Smooth muscle cell (in vitro differentiated cells): ENCODE results near the gene DNER. TPM values are rescaled to one million over a fixed set of nuclear protein-coding genes. Genes with fewer than 3 reads are reported as not detected.

Experiments used
- DNase-seq: peaks from one replicate; lab custom pipeline; 2025; ENCODE audit not compliant: unreplicated experiment; lab: John Stamatoyannopoulos, UW
- H2AFZ ChIP-seq: fragments of 200-600 bp; sonication (generic); 2 replicates; pipeline ENCODE4 v1.6.0; 2016; ENCODE audit warnings: antibody characterized with exemption, low read depth, mild to moderate bottlenecking
- H3F3A ChIP-seq: fragments of 200-600 bp; sonication (generic); 2 replicates; pipeline ENCODE4 v1.6.0; 2017; ENCODE audit warnings: antibody characterized with exemption, low read depth
- H3K27ac ChIP-seq: fragments of 200-600 bp; sonication (generic); 2 replicates; pipeline ENCODE4 v1.5.1; 2016; ENCODE audit warnings: low read depth, mild to moderate bottlenecking
- H3K27me3 ChIP-seq: fragments of 200-600 bp; sonication (generic); 2 replicates; pipeline ENCODE4 v1.6.1; 2016; ENCODE audit warnings: low read depth, mild to moderate bottlenecking
- H3K36me3 ChIP-seq: fragments of 200-600 bp; sonication (generic); 2 replicates; pipeline ENCODE4 v1.5.1; 2016; ENCODE audit warnings: low read depth
- H3K4me1 ChIP-seq: fragments of 200-600 bp; sonication (generic); 2 replicates; pipeline ENCODE4 v1.5.1; 2016; ENCODE audit warnings: low read depth
- H3K4me2 ChIP-seq: fragments of 200-600 bp; sonication (generic); 2 replicates; pipeline ENCODE4 v1.6.0; 2016; ENCODE audit warnings: mild to moderate bottlenecking
- H3K4me3 ChIP-seq: fragments of 200-600 bp; sonication (generic); 2 replicates; pipeline ENCODE4 v1.5.1; 2016; ENCODE audit warnings: mild to moderate bottlenecking
- H3K79me2 ChIP-seq: fragments of 200-600 bp; sonication (generic); 2 replicates; pipeline ENCODE4 v1.6.0; 2016; ENCODE audit warnings: low read depth, mild to moderate bottlenecking
- H3K9ac ChIP-seq: fragments of 200-600 bp; sonication (generic); 2 replicates; pipeline ENCODE4 v1.6.0; 2016; ENCODE audit warnings: low read depth
- H3K9me3 ChIP-seq: fragments of 200-600 bp; sonication (generic); replicated peaks from 2 replicates; pipeline ENCODE4 v1.5.1; 2016; ENCODE audit warnings: low read depth
- H4K20me1 ChIP-seq: fragments of 200-600 bp; sonication (generic); 2 replicates; pipeline ENCODE4 v1.6.0; 2016; ENCODE audit warnings: low read depth
- CTCF ChIP-seq: fragments of 200-600 bp; sonication (generic); IDR thresholded peaks from 2 replicates; pipeline ENCODE4 v1.5.1; 2017; ENCODE audit warnings: borderline replicate concordance, mild to moderate bottlenecking, antibody characterized with exemption; ENCODE audit not compliant: insufficient read depth, poor library complexity, severe bottlenecking
- WGBS: methylation state at CpG from one replicate; pipeline ENCODE4 v1.1.7; 2016; ENCODE audit warnings: low lambda C conversion rate; 5-methylcytosine and 5-hydroxymethylcytosine counted together
- polyA plus RNA-seq: library from polyadenylated mRNA; unstranded; fragments of >200 nt; fragmentation: Nextera tagmentation; extraction: Ambion mirVana; gene quantifications from 2 replicates; pipeline ENCODE4 v1.2.1, GENCODE V29; 2016
- total RNA-seq: library from RNA; depleted of rRNA; stranded (reverse); fragments of >200 nt; gene quantifications from 2 replicates; pipeline ENCODE4 v1.2.3, GENCODE V29; 2014

DNER gene
- total and polyA plus RNA-seq, 2 experiments from 2014 or later, result 0.31 to 0.61 TPM

GRCh38 chr2:229370509-229370908, 343.8 kb downstream of the DNER start:
- H3K27ac ChIP-seq, result no peak overlapping the region
- TF ChIP-seq CTCF, result no peak
- no peaks in the 10 kb centered on the region for H3K4me1 ChIP-seq
- H3K36me3 ChIP-seq, result no peaks in the 10 kb centered on the region
- 93% methylated on average over 3 of the region's 3 CpGs for WGBS
- H3K9me3 ChIP-seq, result peaks cover 6% of the 10 kb centered on the region
- H3K27me3 ChIP-seq, result no peaks in the 10 kb centered on the region
- no peaks in the 10 kb centered on the region for H3F3A ChIP-seq
- H3K4me2 ChIP-seq, result no peak overlapping the region
- no peak for DNase-seq
- H3K9ac ChIP-seq, result no peak overlapping the region
- no peaks in the 10 kb centered on the region for H3K79me2 ChIP-seq
- H4K20me1 ChIP-seq, result no peaks in the 10 kb centered on the region
- no peak overlapping the region for H3K4me3 ChIP-seq
- H2AFZ ChIP-seq, result no peak overlapping the region

GRCh38 chr2:229363185-229363814, 351.1 kb downstream of the DNER start:
- H3K9me3 ChIP-seq, result no peaks in the 10 kb centered on the region
- H4K20me1 ChIP-seq, result no peaks in the 10 kb centered on the region
- H3K36me3 ChIP-seq, result no peaks in the 10 kb centered on the region
- 83% methylated on average over 5 of the region's 5 CpGs for WGBS
- no peaks in the 10 kb centered on the region for H3F3A ChIP-seq
- no peak overlapping the region for H3K27ac ChIP-seq
- no peak for TF ChIP-seq CTCF
- H3K4me1 ChIP-seq, result no peaks in the 10 kb centered on the region
- no peak overlapping the region for H3K4me2 ChIP-seq
- no peak for DNase-seq
- no peaks in the 10 kb centered on the region for H3K27me3 ChIP-seq
- no peak overlapping the region for H3K4me3 ChIP-seq
- H3K9ac ChIP-seq, result no peak overlapping the region
- no peaks in the 10 kb centered on the region for H3K79me2 ChIP-seq
- no peak overlapping the region for H2AFZ ChIP-seq

- TF ChIP-seq CTCF, result no peak
- Histone ChIP-seq H3K9ac (no peak overlapping the region), H3K9me3 (no peaks in the 10 kb centered on the region), H3K36me3 (no peaks in the 10 kb centered on the region), H3K79me2 (no peaks in the 10 kb centered on the region), H3K27me3 (no peaks in the 10 kb centered on the region), H2AFZ (no peak overlapping the region), H4K20me1 (no peaks in the 10 kb centered on the region), H3F3A (no peaks in the 10 kb centered on the region), H3K4me3 (no peak overlapping the region), H3K4me2 (no peak overlapping the region), H3K27ac (no peak overlapping the region), H3K4me1 (no peaks in the 10 kb centered on the region)
- DNase-seq, result no peak
Observed at GRCh38 chr2:229350883-229351282, 363.5 kb downstream of the DNER start.

- no peak for TF ChIP-seq CTCF
- WGBS, result 76% methylated on average over 9 of the region's 9 CpGs
- no peaks in the 10 kb centered on the region for H3K27me3 ChIP-seq
- H3K79me2 ChIP-seq, result no peaks in the 10 kb centered on the region
- no peak overlapping the region for H2AFZ ChIP-seq
- no peak overlapping the region for H3K4me3 ChIP-seq
- no peak overlapping the region for H3K9ac ChIP-seq
- H3K36me3 ChIP-seq, result no peaks in the 10 kb centered on the region
- H3K4me1 ChIP-seq, result no peaks in the 10 kb centered on the region
- DNase-seq, result no peak
- peak overlapping the region; percentile 30 for H3K27ac ChIP-seq
- no peaks in the 10 kb centered on the region for H3K9me3 ChIP-seq
- H4K20me1 ChIP-seq, result no peaks in the 10 kb centered on the region
- H3K4me2 ChIP-seq, result no peak overlapping the region
- H3F3A ChIP-seq, result no peaks in the 10 kb centered on the region
Observed at GRCh38 chr2:229350117-229350805, 364.1 kb downstream of the DNER start.
